Esophagus squamous epithelium (tissue), 4 donors: ENCODE results near the gene RNF144A.

ENCODE experiments used
- CTCF ChIP-seq, 6 experiments: fragments of 450-650 bp in 4 of 6; fragments of 200-600 bp in 2 of 6; sonication (generic) in 2 of 6; IDR thresholded peaks; one replicate each; pipeline ENCODE4 v1.5.1; 2016 to 2019; ENCODE audit warnings: antibody characterized with exemption in 6 of 6, mild to moderate bottlenecking in 4 of 6, moderate library complexity in 4 of 6
- POLR2A ChIP-seq, 4 donors: fragments of 450-650 bp; IDR thresholded peaks; one replicate each; pipeline ENCODE4 v1.6.1; 2017; ENCODE audit warnings: antibody characterized with exemption in 4 of 4, mild to moderate bottlenecking in 4 of 4, moderate library complexity in 3 of 4

- TF ChIP-seq CTCF (IDR thresholded peaks at IDR 0.05), result no peak
- no peak for TF ChIP-seq POLR2A (IDR thresholded peaks at IDR 0.05)
Observed at GRCh38 chr2:6881046-6881445, 36.2 kb upstream of the RNF144A start.
